Esophagus muscularis mucosa (tissue), 4 donors: ENCODE results near the gene ELF2. TPM values are rescaled to one million over a fixed set of nuclear protein-coding genes. Genes with fewer than 3 reads are reported as not detected.
"Not testable (repeated sequence)": the region's sequence is repeated elsewhere in the genome, so short reads cannot be mapped to it uniquely, and the experiment has no call there.

Experiments
- DNase-seq: peaks from one replicate; pipeline ENCODE4 v3.0.0-alpha.2; 2017; ENCODE audit errors: extremely low spot score
- H3K27ac ChIP-seq, 4 donors: fragments of 200-600 bp; sonication (generic); replicated peaks in 1 of 4; 1 replicate in 3 of 4; 2 replicates in 1 of 4; pipeline ENCODE4 v1.5.1; 2016 to 2019; ENCODE audit warnings: mild to moderate bottlenecking in 1 of 4
- H3K27me3 ChIP-seq, 4 donors: fragments of 200-600 bp; sonication (generic); one replicate each; pipeline versions ENCODE4 v1.5.1 to v1.6.0; 2016 to 2019
- H3K36me3 ChIP-seq, 4 donors: fragments of 200-600 bp; sonication (generic); one replicate each; pipeline ENCODE4 v1.5.1; 2016 to 2019
- H3K4me1 ChIP-seq, 4 donors: fragments of 200-600 bp; sonication (generic); one replicate each; pipeline ENCODE4 v1.5.1; 2016 to 2019
- H3K4me3 ChIP-seq, 4 donors: fragments of 200-600 bp; sonication (generic); 1 replicate in 2 of 4; 2 replicates in 2 of 4; pipeline ENCODE4 v1.5.1; 2016 to 2019; ENCODE audit warnings: mild to moderate bottlenecking in 4 of 4, moderate library complexity in 1 of 4
- H3K9me3 ChIP-seq, 4 donors: fragments of 200-600 bp; sonication (generic); 1 replicate in 3 of 4; 2 replicates in 1 of 4; pipeline ENCODE4 v1.5.1; 2016 to 2019
- EP300 ChIP-seq: sonication (generic); formaldehyde crosslinking; IDR thresholded peaks from one replicate; pipeline ENCODE4 v1.6.1; 2017; ENCODE audit warnings: antibody characterized with exemption
- POLR2A ChIP-seq: fragments of 450-650 bp; IDR thresholded peaks from one replicate; pipeline ENCODE4 v1.6.1; 2017; ENCODE audit warnings: antibody characterized with exemption, moderate library complexity, mild to moderate bottlenecking, low read depth
- POLR2AphosphoS5 ChIP-seq, 2 donors: sonication (generic); formaldehyde crosslinking; IDR thresholded peaks; one replicate each; pipeline ENCODE4 v1.6.1; 2017; ENCODE audit warnings: antibody characterized with exemption in 2 of 2
- WGBS: methylation state at CpG from one replicate; pipeline ENCODE4 v1.1.5; 2018; 5-methylcytosine and 5-hydroxymethylcytosine counted together
- intact Hi-C: fragments of 100-400 bp; cut with DNase I; formaldehyde crosslinking; loops from one replicate; pipeline ENCODE4 v1.15.1; 2023
- total RNA-seq, 4 donors: library from RNA; depleted of rRNA; stranded (reverse); fragments of >200 nt; gene quantifications; one replicate each; pipeline versions ENCODE4 v1.1.0 to v1.2.1, GENCODE V29; 2016
- TF ChIP-seq, protein P1 (sequence below), 3 experiments: fragments of 200-600 bp in 2 of 3; fragments of 450-650 bp in 1 of 3; sonication (generic) in 2 of 3; IDR thresholded peaks; one replicate each; pipeline ENCODE4 v1.5.1; 2017 to 2019; ENCODE audit warnings: antibody characterized with exemption in 3 of 3, mild to moderate bottlenecking in 2 of 3, moderate library complexity in 1 of 3

ELF2 gene
- total RNA-seq, 4 donors from 2014 or later, result 52.3 to 68.5 (median 60.7) TPM

DNA sequence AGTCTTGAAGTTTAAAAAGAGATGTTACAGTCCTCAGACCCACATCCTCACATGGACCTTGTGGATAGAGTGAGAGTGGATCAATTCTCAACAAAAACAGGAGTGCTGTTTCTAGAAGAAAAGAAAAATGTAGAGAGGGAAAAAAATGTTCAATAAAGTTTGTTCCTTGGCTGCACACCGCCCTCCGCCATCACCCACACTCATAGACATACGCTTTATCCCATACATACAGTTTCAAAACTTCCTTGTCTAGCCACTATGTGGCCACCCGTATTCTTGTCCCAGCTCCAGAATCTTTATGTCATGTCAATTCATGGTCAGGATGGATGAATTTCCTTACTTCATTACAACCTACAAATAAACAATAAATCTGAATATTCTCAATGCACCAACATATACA, 23.5 kb upstream of the ELF2 start:
- Histone ChIP-seq H3K27me3 (no peaks in the 10 kb centered on the region), H3K4me1 (no peaks in the 10 kb centered on the region), H3K4me3 (no peak overlapping the region), H3K36me3 (no peaks in the 10 kb centered on the region), H3K9me3 (no peaks in the 10 kb centered on the region), H3K27ac (no peak overlapping the region)
- no peak for DNase-seq
- TF ChIP-seq, protein P1, sequence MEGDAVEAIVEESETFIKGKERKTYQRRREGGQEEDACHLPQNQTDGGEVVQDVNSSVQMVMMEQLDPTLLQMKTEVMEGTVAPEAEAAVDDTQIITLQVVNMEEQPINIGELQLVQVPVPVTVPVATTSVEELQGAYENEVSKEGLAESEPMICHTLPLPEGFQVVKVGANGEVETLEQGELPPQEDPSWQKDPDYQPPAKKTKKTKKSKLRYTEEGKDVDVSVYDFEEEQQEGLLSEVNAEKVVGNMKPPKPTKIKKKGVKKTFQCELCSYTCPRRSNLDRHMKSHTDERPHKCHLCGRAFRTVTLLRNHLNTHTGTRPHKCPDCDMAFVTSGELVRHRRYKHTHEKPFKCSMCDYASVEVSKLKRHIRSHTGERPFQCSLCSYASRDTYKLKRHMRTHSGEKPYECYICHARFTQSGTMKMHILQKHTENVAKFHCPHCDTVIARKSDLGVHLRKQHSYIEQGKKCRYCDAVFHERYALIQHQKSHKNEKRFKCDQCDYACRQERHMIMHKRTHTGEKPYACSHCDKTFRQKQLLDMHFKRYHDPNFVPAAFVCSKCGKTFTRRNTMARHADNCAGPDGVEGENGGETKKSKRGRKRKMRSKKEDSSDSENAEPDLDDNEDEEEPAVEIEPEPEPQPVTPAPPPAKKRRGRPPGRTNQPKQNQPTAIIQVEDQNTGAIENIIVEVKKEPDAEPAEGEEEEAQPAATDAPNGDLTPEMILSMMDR (IDR thresholded peaks at IDR 0.05), result no peak
- TF ChIP-seq POLR2AphosphoS5 (IDR thresholded peaks at IDR 0.05), result no peak
- TF ChIP-seq POLR2A, result no peak
- TF ChIP-seq EP300, result no peak
- intact Hi-C loops, result no loop called here
- 95% methylated on average over 4 of the region's 4 CpGs for WGBS

DNA sequence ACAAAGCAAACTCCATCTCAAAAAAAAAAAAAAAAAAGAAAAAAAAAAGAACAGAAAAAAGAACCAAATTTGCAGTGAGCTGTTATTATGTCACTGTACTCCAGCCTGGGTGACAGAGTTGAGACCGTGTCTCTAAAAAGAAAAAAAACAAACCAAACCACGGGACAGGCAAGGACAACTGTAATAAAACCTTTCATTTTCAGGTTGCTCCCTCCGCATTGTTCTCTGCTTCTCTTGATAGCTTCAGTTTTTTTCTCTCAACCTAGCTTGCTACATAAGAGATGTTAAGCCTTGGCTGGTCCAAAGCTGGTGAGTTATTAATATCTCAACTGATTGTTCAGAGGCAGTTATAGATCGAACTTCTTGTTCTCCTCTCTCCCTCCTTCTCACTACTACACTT, 23.1 kb upstream of the ELF2 start:
- Histone ChIP-seq H3K9me3 (no peaks in the 10 kb centered on the region), H3K27me3 (no peaks in the 10 kb centered on the region), H3K4me1 (no peaks in the 10 kb centered on the region), H3K36me3 (no peaks in the 10 kb centered on the region), H3K27ac (no peak overlapping the region), H3K4me3 (no peak overlapping the region)
- whole genome bisulfite sequencing, result 89% methylated on average over 4 of the region's 4 CpGs
- intact Hi-C loops, result no loop called here
- no peak for DNase-seq
- TF ChIP-seq POLR2AphosphoS5 (IDR thresholded peaks at IDR 0.05) (no peak), EP300 (no peak), POLR2A (no peak)
- TF ChIP-seq, protein P1 (IDR thresholded peaks at IDR 0.05), result no peak

DNA sequence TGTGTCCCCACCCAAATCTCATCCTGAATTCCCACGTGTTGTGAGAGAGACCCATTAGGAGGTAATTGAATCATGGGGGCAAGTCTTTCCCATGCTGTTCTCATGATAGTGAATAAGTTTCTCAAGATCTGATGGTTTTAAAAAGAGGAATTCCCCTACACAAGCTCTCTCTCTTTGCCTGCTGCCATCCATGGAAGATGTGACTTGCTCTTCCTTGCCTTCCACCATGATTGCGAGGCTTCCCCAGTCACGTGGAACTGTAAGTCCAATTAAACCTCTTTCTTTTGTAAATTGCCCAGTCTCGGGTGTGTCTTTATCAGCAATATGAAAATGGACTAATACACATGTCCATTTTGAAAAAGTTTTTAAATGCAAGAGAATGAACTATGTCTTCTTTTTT, 20.2 kb upstream of the ELF2 start:
- H3K36me3 ChIP-seq, H3K27ac ChIP-seq, intact Hi-C loops, H3K4me1 ChIP-seq, H3K9me3 ChIP-seq, H3K27me3 ChIP-seq, H3K4me3 ChIP-seq, DNase-seq: not testable (repeated sequence)
- WGBS, result 86% methylated on average over 4 of the region's 4 CpGs

DNA sequence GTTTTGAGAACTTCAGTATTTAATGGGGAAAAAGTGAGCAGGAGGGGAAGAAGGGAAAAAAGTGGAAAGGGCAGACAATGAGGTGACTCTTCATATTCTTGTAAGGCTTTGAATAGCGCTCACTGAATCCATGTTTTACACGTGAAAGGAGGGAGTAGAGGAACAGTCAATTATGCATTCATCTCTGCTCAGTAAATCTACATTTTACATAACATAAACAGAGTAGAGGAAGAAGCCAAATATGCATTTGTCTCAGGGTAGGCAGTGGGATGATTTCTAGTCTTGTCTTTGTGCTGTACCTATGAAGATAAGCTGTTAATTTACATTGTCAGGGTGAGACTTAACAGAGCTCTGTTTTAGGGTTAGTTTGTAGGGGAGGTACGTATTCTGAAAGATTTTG, 19.4 kb upstream of the ELF2 start:
- no peak for DNase-seq
- H3K4me3 ChIP-seq, result no peak overlapping the region
- intact Hi-C loops, result no loop called here
- H3K9me3 ChIP-seq, result no peaks in the 10 kb centered on the region
- no peak for TF ChIP-seq EP300
- TF ChIP-seq, protein P1 (IDR thresholded peaks at IDR 0.05), result no peak
- TF ChIP-seq POLR2A, result no peak
- TF ChIP-seq POLR2AphosphoS5 (IDR thresholded peaks at IDR 0.05), result no peak
- 57% methylated on average over 2 of the region's 3 CpGs for WGBS
- no peaks in the 10 kb centered on the region for H3K36me3 ChIP-seq
- H3K27me3 ChIP-seq, result no peaks in the 10 kb centered on the region
- no peaks in the 10 kb centered on the region for H3K4me1 ChIP-seq
- H3K27ac ChIP-seq, result no peak overlapping the region

DNA sequence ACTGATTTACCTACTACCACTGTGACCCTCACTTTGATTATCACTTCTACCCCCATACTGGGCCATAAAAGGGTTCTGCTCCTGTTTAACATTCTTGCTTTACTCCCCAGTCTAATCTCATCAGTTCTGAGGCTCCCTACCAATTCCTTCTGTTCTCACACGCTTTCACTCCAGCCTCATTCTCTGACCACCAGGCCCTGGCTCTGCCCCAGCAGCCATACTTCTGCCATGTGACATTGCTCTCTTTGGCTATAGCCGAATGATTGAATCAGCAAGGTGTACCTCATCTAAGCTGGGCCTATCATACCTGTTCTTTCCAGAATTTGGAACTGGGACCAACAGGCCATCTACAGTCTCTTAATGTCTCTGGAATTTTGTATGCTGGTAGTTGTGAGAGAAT, 14.4 kb upstream of the ELF2 start:
- Histone ChIP-seq H3K36me3 (no peaks in the 10 kb centered on the region), H3K27ac (no peak overlapping the region), H3K27me3 (no peaks in the 10 kb centered on the region), H3K9me3 (no peaks in the 10 kb centered on the region), H3K4me1 (no peaks in the 10 kb centered on the region), H3K4me3 (no peak overlapping the region)
- no peak for DNase-seq
- no peak for TF ChIP-seq POLR2A
- no peak for TF ChIP-seq EP300
- TF ChIP-seq, protein P1 (IDR thresholded peaks at IDR 0.05), result no peak
- no peak for TF ChIP-seq POLR2AphosphoS5 (IDR thresholded peaks at IDR 0.05)
- intact Hi-C loops, result no loop called here
- 90% methylated on average over 2 of the region's 2 CpGs for WGBS
